Mesodermal cell (in vitro differentiated cells): ENCODE data around the gene PLXNA3.

ENCODE experiments used
- H3K27ac ChIP-seq: 2 replicates; pipeline ENCODE4 v1.7.0; 2013; ENCODE audit warnings: mild to moderate bottlenecking, low read depth, low read length, moderate library complexity; ENCODE audit not compliant: severe bottlenecking
- H3K36me3 ChIP-seq: 2 replicates; pipeline ENCODE4 v1.7.1; 2013; ENCODE audit warnings: mild to moderate bottlenecking, low read length, moderate library complexity; ENCODE audit not compliant: control insufficient read depth, insufficient read depth
- H3K4me1 ChIP-seq: one replicate; pipeline ENCODE4 v1.7.1; 2013; ENCODE audit warnings: mild to moderate bottlenecking, low read length; ENCODE audit not compliant: insufficient read depth, control insufficient read depth, poor library complexity, severe bottlenecking
- H3K4me3 ChIP-seq: 2 replicates; pipeline ENCODE4 v1.7.0; 2013; ENCODE audit warnings: low read length, control low read depth, mild to moderate bottlenecking; ENCODE audit not compliant: insufficient read depth, poor library complexity, severe bottlenecking; ENCODE audit errors: extremely low read depth
- H3K9me3 ChIP-seq: 2 replicates; pipeline ENCODE4 v1.7.1; 2013; ENCODE audit warnings: mild to moderate bottlenecking, low read length, moderate library complexity; ENCODE audit not compliant: control insufficient read depth
- WGBS, 2 experiments: methylation state at CpG; one replicate each; pipeline ENCODE4 v1.1.5; 2013; ENCODE audit warnings: missing lambda C conversion rate in 2 of 2; ENCODE audit not compliant: insufficient coverage in 2 of 2; 5-methylcytosine and 5-hydroxymethylcytosine counted together

PLXNA3 gene

DNA sequence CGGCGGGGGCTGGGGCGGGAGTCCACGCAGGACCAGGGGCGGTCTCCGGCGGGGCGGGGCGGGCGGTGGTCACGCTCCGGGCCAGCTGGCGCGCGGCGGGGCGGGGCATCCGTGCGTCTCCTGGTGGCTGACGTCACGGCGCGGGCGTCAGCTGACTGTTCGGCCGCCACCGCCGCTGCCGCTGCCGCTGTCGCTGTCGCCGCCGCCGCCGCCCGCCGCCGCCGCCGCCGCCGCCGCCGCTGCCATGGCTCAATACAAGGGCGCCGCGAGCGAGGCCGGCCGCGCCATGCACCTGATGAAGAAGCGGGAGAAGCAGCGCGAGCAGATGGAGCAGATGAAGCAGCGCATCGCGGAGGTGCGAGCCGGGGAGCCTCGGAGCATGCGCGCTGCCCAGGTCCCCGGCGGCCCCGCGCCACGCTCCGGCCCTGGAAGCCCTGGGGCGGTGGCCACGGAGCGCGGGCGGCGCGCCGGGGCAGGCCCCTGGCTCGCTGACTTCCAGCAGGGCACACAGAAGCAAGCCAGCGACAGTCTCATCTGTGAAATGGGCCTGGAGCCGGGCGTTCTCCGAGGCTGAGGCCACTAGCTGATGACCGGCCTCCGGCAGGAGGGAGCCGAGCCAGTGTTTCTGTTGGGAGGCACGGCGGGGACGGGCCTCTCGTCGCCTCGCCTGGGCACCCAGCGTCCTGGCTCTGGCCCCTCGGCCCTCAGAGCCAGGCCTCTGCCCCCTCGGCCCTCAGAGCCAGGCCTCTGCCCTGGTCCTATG lies 13.9 kb upstream of the PLXNA3 start, which contains the start of gene FAM50A:
Gene FAM50A, plus strand, starts transcription at position 150 of the 763 bp plus-strand sequence. Its CDS starts 95 bp downstream, at position 245.
- H3K4me3 ChIP-seq: peak within 1 kb of the TSS; percentile 52
- peaks cover 53% of the 10 kb centered on the region for H3K36me3 ChIP-seq
- 3 to 4% methylated on average over 40 to 41 of the region's 94 CpGs for WGBS, 2 experiments
- peak within 1 kb of the TSS; percentile 67 for H3K27ac ChIP-seq
- H3K9me3 ChIP-seq: no peaks in the 10 kb centered on the region
- no peaks in the 10 kb centered on the region for H3K4me1 ChIP-seq

- no peaks in the 10 kb centered on the region for H3K9me3 ChIP-seq
Observed at GRCh38 chrX:154444755-154445246, 13.3 kb upstream of the PLXNA3 start.

DNA sequence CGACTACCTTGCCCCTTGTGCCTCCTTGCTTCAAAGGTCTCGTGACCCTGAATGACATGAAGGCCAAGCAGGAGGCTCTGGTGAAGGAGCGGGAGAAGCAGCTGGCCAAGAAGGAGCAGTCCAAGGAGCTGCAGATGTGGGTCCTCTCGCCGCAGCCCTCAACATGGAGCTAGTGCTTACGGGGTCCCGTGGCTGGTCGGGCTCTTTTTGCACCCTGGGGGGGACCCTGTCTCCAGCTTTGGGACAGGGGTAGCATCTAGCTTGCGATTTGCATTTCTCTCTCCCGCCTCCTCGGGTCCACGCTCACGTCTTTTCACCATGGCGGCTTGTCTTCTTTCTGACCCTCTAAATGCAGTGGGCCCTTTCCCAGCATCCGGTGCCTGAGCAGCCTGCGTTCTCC lies 12.3 kb upstream of the PLXNA3 start:
- WGBS, 2 experiments: 92 to 94% methylated on average over 11 to 13 of the region's 16 CpGs
- no peak overlapping the region for H3K27ac ChIP-seq
- H3K4me1 ChIP-seq: no peaks in the 10 kb centered on the region
- peaks cover 53% of the 10 kb centered on the region for H3K36me3 ChIP-seq
- H3K9me3 ChIP-seq: no peaks in the 10 kb centered on the region
- no peak overlapping the region for H3K4me3 ChIP-seq

More at GRCh38 chrX:154444755-154445246, 13.3 kb upstream of the PLXNA3 start:
- 88 to 97% methylated on average over 4 to 6 of the region's 13 CpGs for WGBS, 2 experiments
- no peak overlapping the region for H3K27ac ChIP-seq
- peak overlapping the region; percentile 52 for H3K4me3 ChIP-seq
- peaks cover 57% of the 10 kb centered on the region for H3K36me3 ChIP-seq
- H3K4me1 ChIP-seq: no peaks in the 10 kb centered on the region

DNA sequence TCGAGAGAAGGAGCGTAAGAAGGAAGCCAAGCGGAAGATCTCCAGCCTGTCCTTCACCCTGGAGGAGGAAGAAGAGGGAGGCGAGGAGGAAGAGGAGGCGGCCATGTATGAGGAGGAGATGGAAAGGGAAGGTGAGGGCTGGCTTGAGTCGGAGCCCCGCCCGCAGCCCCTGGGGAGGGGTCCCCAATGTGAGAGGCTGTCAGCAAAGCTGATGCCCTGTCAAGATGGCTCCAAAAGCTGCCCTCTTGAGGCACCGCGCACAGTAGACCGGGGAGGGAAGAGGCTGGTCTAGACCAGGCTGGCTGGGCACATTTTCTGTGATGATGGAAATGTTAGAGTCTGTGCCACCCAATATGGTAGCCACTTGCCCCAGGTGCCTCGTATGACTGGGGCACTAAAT lies 11.7 kb upstream of the PLXNA3 start:
- H3K4me3 ChIP-seq: no peak overlapping the region
- no peaks in the 10 kb centered on the region for H3K9me3 ChIP-seq
- 94 to 100% methylated on average over 3 to 4 of the region's 12 CpGs for WGBS, 2 experiments
- no peaks in the 10 kb centered on the region for H3K4me1 ChIP-seq
- H3K27ac ChIP-seq: no peak overlapping the region
- peaks cover 55% of the 10 kb centered on the region for H3K36me3 ChIP-seq

GRCh38 chrX:154448484-154448883 lies 9.6 kb upstream of the PLXNA3 start:
- Histone ChIP-seq H3K27ac (no peak overlapping the region), H3K9me3 (no peaks in the 10 kb centered on the region), H3K4me3 (no peak overlapping the region), H3K4me1 (no peaks in the 10 kb centered on the region), H3K36me3 (peaks cover 53% of the 10 kb centered on the region)
- WGBS, 2 experiments: 96% methylated on average over 7 to 8 of the region's 14 CpGs

- 96% methylated on average over 8 to 10 of the region's 18 CpGs for WGBS, 2 experiments
- Histone ChIP-seq H3K4me3 (no peak overlapping the region), H3K36me3 (peaks cover 53% of the 10 kb centered on the region), H3K27ac (no peak overlapping the region), H3K9me3 (no peaks in the 10 kb centered on the region), H3K4me1 (no peaks in the 10 kb centered on the region)
Observed at GRCh38 chrX:154449618-154450017, 8.5 kb upstream of the PLXNA3 start.

DNA sequence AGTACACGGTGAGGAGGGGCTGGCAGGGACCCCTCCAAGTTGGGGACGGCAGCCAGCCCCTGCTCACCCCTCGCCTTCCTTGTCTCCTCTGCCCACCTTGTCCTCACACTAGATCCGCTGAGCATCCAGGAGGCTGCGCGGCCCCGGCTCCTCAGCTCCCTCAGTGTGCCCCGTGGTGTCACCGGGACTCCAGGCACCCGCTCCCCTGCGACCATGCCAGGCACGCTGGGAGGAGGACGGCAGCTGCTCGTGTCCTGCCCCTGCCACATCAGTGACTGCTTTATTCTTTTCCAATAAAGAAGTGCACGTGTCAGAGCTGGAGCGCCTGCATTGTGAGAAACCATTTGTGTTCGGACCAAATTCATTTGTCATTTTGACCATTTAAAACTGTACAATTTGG lies 7.8 kb upstream of the PLXNA3 start:
- H3K4me1 ChIP-seq: no peaks in the 10 kb centered on the region
- WGBS, 2 experiments: 94 to 98% methylated on average over 11 to 16 of the region's 17 CpGs

DNA sequence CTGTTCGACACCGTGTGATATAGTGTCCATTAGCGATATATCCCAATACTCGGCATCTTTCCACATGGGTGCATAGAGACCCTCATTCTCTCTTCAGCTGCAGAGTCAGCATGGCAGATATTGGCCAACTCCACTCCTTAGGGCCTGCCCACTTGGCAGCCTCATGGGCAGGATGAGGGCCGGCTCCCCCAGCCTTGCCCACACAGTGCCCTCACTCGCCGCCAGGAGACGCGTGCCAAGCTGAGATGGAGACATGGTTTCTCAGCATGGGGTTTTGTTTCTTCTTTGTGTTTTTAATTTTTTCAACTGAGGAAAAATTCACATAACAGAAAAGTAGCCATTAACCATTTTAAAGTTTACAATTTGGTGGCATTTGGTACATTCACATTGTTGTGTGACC lies 5.3 kb upstream of the PLXNA3 start:
- Histone ChIP-seq H3K4me3 (no peak overlapping the region), H3K27ac (no peak overlapping the region), H3K36me3 (peaks cover 36% of the 10 kb centered on the region), H3K9me3 (no peaks in the 10 kb centered on the region), H3K4me1 (no peaks in the 10 kb centered on the region)
- 98 to 100% methylated on average over 4 of the region's 9 CpGs for whole genome bisulfite sequencing, 2 experiments

More for the DNA sequence above, 7.8 kb upstream of the PLXNA3 start:
- Histone ChIP-seq H3K27ac (no peak overlapping the region), H3K36me3 (peaks cover 52% of the 10 kb centered on the region), H3K9me3 (no peaks in the 10 kb centered on the region), H3K4me3 (no peak overlapping the region)

- Histone ChIP-seq H3K36me3 (peaks cover 26% of the 10 kb centered on the region), H3K4me3 (peak overlapping the region; percentile 66), H3K27ac (no peak overlapping the region), H3K4me1 (no peaks in the 10 kb centered on the region), H3K9me3 (no peaks in the 10 kb centered on the region)
- 8 to 63% methylated on average over 4 to 14 of the region's 65 CpGs for WGBS, 2 experiments
Observed at GRCh38 chrX:154457491-154458115, 478 bp upstream of the PLXNA3 start.

DNA sequence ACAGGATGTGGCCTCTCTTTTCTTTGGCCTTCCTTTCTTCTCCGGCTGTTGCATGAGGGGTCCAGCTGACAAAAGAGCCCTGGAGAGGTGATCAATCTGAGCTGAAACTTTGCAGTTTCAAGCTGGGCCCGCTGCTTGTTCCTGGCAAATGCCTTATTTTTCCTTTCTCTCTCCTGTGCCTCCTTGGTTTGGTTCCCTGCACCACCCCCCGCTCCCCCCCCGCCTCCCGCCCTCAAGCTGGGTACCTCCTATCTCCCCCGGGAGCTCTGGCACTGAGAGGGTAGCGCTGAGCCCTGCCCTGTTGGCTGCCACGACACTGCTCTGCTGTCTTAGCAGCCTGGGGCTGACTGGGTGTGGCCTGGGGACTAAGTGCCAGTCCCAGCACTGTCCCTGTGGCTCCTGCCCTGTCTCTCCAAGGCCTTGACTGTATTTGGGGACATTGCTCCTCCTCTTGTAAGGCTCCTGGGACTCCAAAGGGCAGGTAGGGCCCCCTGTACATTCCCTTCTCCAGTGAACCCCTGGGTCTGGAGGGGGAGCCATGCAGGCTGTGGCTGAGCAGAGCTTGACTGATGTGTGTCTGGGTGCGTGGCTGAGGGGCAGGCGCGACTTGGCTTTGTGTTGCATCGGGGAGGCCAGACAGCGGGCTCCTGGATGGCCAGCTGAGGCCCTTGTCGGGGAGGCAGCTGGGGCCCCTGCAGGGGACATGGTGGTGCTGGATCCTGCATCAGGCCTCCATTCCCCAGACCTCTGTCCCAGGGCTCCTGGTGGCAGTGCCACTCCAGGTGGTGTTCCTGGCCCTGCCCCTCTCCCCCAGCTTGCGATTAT lies 1.1 kb downstream of the PLXNA3 start:
- WGBS, 2 experiments: 43 to 48% methylated on average over 3 to 6 of the region's 15 CpGs
- Histone ChIP-seq H3K9me3 (no peaks in the 10 kb centered on the region), H3K36me3 (peaks cover 27% of the 10 kb centered on the region), H3K27ac (no peak overlapping the region), H3K4me1 (no peaks in the 10 kb centered on the region), H3K4me3 (peak overlapping the region; percentile 66)
